Effector CD4-positive, alpha-beta T cell (primary cell): ENCODE data around the gene BDKRB2.

Source experiments
- DNase-seq: peaks from one replicate; pipeline ENCODE4 v3.0.0-alpha.2; 2020

Gene BDKRB2

GRCh38 chr14:96274122-96274521 is 69.5 kb downstream of the BDKRB2 start:
- no peak for DNase-seq

GRCh38 chr14:96274543-96274942 is 69.9 kb downstream of the BDKRB2 start:
- no peak for DNase-seq

DNA sequence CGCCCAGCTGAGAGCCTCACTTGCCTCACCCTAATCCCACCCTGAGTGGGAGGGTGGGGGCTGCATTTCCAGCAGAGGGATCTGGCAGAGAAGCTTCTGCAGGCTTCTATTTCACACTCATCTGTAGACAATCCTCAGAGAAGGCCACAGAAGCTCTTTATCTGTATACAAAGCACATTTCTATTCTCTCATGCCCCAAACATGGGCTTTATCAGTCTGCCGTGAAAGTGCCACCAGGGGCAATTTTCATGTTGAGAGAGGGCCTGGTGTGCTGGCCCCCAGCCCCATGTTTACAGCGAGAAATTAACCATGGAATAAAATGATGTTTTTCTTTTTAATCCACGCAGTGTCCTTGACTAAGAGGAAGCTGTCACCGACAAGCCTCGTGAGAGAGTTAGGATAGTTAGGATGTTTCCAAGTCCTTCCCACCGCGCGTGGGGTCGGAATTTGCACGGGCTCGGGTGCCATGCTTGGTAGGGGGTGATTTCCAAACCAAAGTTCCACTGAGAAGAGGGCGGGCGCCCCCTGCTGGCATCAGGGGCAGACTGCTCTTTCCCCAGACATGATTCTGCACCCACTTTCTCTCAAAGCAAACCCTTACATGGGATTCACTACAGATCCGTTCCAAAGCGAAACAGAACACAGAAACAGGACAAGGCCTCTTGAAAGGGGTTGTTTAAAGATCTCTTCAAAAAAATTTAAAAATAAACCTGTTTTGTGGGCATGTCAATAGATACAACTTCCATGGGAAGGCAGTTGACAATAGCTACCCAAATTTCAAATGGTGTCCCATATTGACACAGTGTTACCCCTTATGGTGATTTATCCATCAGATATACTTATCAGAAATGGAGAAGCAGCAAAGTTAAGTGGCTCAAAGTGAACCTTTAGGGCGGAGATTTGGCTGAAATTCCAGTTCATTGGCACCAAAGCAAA is 70.8 kb downstream of the BDKRB2 start:
- peak; percentile 58 for DNase-seq

- no peak for DNase-seq
Measured at GRCh38 chr14:96277890-96278289, 73.3 kb downstream of the BDKRB2 start.

GRCh38 chr14:96279564-96279963 is 74.9 kb downstream of the BDKRB2 start:
- DNase-seq, result no peak

- DNase-seq, result no peak
Measured at GRCh38 chr14:96280104-96280503, 75.5 kb downstream of the BDKRB2 start.

DNA sequence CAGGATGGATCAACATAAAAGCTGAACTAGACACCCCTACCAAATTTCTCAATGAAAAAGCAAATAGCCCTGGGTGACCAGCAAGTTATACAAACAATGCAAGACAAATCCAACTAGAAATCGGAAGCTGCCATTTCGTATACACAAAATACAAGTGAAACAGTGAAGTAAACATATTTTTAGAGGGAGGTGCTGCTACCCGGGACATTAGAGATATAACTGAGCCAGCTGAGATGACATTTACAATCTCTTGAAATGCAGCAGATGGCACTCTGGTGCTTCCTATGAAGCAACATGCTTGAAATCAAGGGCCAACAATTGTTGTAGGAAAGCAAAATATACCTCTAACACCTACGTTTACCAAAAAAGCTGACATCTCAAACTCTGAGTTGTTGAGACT is 76.8 kb downstream of the BDKRB2 start:
- no peak for DNase-seq

DNA sequence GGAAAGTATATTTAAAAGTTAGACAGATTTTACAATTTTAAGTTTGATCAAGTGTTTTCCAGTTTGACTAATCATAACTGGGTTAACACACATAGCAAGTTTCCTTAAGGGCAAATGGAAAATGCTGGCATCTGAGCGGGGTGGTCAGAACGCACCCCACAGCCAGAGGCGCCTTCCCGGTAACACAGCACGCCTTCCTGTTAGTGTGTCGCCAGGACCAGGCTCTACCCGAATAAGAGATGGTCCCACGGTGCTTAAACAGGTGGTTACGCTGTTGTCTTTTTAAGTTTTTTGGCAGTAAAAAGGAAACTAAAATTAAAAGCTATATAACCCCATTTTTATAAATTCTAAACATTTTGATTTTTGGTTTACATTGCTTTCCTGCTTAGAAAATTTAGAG is 79.4 kb downstream of the BDKRB2 start:
- no peak for DNase-seq

DNA sequence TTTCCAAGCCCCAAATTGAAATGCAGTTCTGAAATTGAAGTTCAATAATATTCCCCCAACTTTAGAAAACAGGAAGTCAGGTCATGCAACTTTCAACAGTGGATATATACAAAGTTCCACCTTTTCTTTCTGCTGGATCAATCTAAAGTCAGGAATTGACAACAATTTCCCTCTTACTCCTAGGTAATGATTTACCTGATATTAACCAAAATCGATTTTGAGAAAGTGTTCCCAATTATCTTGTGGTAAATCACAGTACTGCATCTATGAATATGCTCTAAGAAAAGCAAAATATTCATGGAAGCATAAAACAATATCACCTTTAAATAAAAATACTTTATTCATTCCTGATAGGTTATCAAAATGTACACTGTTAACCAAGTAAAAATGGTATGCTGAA is 79.8 kb downstream of the BDKRB2 start:
- DNase-seq, result no peak

- no peak for DNase-seq
Measured at GRCh38 chr14:96285667-96286066, 81.0 kb downstream of the BDKRB2 start.

- no peak for DNase-seq
Measured at GRCh38 chr14:96286251-96286650, 81.6 kb downstream of the BDKRB2 start.

DNA sequence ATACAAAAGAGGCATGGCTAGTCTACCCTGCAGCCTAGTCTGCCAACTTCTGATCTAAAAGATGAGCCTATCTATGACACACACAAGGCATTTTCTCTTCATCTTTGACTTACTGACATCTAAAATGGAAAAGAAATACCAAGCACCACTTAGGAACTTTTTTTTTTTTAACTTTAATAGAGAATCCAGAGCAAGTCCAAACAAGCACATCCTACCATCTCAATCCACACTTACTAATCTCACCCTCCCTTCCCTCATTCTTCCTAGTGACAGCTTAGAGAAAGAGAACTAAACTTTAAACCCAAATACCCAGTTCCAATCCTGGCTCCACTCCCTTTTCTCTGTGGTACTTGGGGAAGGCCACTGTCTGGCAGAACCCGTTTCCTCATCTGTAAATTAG is 83.2 kb downstream of the BDKRB2 start:
- no peak for DNase-seq
